IMR-90 (cell line): Measurements from ENCODE around the gene KLK14. TPM values are rescaled to one million over a fixed set of nuclear protein-coding genes. Genes with fewer than 3 reads are reported as not detected.

Experiments used
- ATAC-seq: fragments of 200-7000 bp; cut with Tn5 transposase; 2 replicates; pipeline ENCODE4 v1.9.1; 2020; ENCODE audit warnings: low read depth, mild to moderate bottlenecking, moderate library complexity
- BruUV-seq: library from RNA; stranded (reverse); fragments of 400-500 nt; replicated peaks from 2 replicates; lab custom pipeline; 2021; lab: Mats Ljungman, UMichigan
- CTCF ChIA-PET: fragments of 300-600 bp; formaldehyde crosslinking; extraction: SDS; loops from one replicate; lab custom pipeline; 2021; ENCODE audit warnings: antibody characterized with exemption; lab: Yijun Ruan, JAX
- POLR2A ChIA-PET: fragments of 300-600 bp; sonication (Branson Sonifier 250); formaldehyde crosslinking; loops from one replicate; lab custom pipeline; 2022; ENCODE audit warnings: antibody characterized with exemption; ENCODE audit not compliant: unreplicated experiment; lab: Charles Lee
- DNase-seq: peaks from one replicate; pipeline ENCODE4 v3.0.0; 2013
- H2AFZ ChIP-seq: replicated peaks from 2 replicates; pipeline ENCODE3; 2013; ENCODE audit warnings: low read length, mild to moderate bottlenecking; ENCODE audit not compliant: poor library complexity
- H2AK5ac ChIP-seq: 2 replicates; pipeline ENCODE4 v1.6.1; 2013; ENCODE audit warnings: low read depth, low read length, inconsistent platforms
- H2AK9ac ChIP-seq: replicated peaks from 2 replicates; pipeline ENCODE3; 2013; ENCODE audit warnings: mild to moderate bottlenecking, low read depth, low read length, moderate library complexity; ENCODE audit not compliant: poor library complexity
- H2BK120ac ChIP-seq: 2 replicates; pipeline ENCODE4 v1.6.1; 2013; ENCODE audit warnings: low read depth, low read length, inconsistent platforms
- H2BK15ac ChIP-seq: 3 replicates; pipeline ENCODE4 v1.6.1; 2013; ENCODE audit warnings: low read depth, low read length, inconsistent platforms
- H2BK20ac ChIP-seq: 2 replicates; pipeline ENCODE4 v1.6.1; 2013; ENCODE audit warnings: low read depth, mild to moderate bottlenecking, inconsistent platforms, low read length, moderate library complexity
- H2BK5ac ChIP-seq: 2 replicates; pipeline ENCODE4 v1.6.1; 2013; ENCODE audit warnings: mild to moderate bottlenecking, low read depth, low read length, inconsistent platforms; ENCODE audit not compliant: poor library complexity, severe bottlenecking
- H3K14ac ChIP-seq: replicated peaks from 2 replicates; pipeline ENCODE4 v1.6.1; 2013; ENCODE audit warnings: low read depth, low read length, inconsistent platforms
- H3K18ac ChIP-seq: 2 replicates; pipeline ENCODE4 v1.6.1; 2013; ENCODE audit warnings: low read depth, low read length, control low read depth
- H3K23ac ChIP-seq: 2 replicates; pipeline ENCODE4 v1.6.1; 2013; ENCODE audit warnings: low read depth, low read length, inconsistent platforms
- H3K27ac ChIP-seq: 2 replicates; pipeline ENCODE4 v1.5.1; 2013; ENCODE audit warnings: mild to moderate bottlenecking, control low read depth, low read length; ENCODE audit not compliant: insufficient read depth
- H3K27me3 ChIP-seq: 2 replicates; pipeline ENCODE4 v1.6.1; 2013; ENCODE audit warnings: low read length; ENCODE audit not compliant: control insufficient read depth, insufficient read depth
- H3K36me3 ChIP-seq: 2 replicates; pipeline ENCODE4 v1.6.1; 2013; ENCODE audit warnings: low read length, mixed read lengths; ENCODE audit not compliant: control insufficient read depth, insufficient read depth
- H3K4ac ChIP-seq: 2 replicates; pipeline ENCODE4 v1.6.1; 2013; ENCODE audit warnings: low read depth, low read length, inconsistent platforms
- H3K4me1 ChIP-seq: 2 replicates; pipeline ENCODE4 v1.6.1; 2013; ENCODE audit warnings: low read length, mixed read lengths; ENCODE audit not compliant: control insufficient read depth, insufficient read depth
- H3K4me2 ChIP-seq: 2 replicates; pipeline ENCODE4 v1.6.1; 2013; ENCODE audit warnings: low read depth, mild to moderate bottlenecking, control low read depth, low read length, moderate library complexity
- H3K4me3 ChIP-seq: 2 replicates; pipeline ENCODE4 v1.5.1; 2013; ENCODE audit warnings: low read depth, mild to moderate bottlenecking, control low read depth, low read length, moderate library complexity; ENCODE audit not compliant: insufficient read depth
- H3K56ac ChIP-seq: 2 replicates; pipeline ENCODE4 v1.6.1; 2013; ENCODE audit warnings: low read length, inconsistent platforms; ENCODE audit not compliant: insufficient read depth; ENCODE audit errors: extremely low read depth
- H3K79me1 ChIP-seq, 2 experiments: 2 replicates each; pipeline ENCODE4 v1.6.1; 2013; ENCODE audit warnings: low read length in 2 of 2, inconsistent platforms in 1 of 2, low read depth in 1 of 2
- H3K9ac ChIP-seq: 2 replicates; pipeline ENCODE4 v1.6.1; 2013; ENCODE audit warnings: low read depth, low read length, control low read depth
- H3K9me1 ChIP-seq: 2 replicates; pipeline ENCODE4 v1.6.1; 2013; ENCODE audit warnings: low read length, inconsistent platforms; ENCODE audit not compliant: insufficient read depth
- H3K9me3 ChIP-seq: 2 replicates; pipeline ENCODE4 v1.6.1; 2013; ENCODE audit warnings: low read length; ENCODE audit not compliant: control insufficient read depth, insufficient read depth
- H4K20me1 ChIP-seq: 2 replicates; pipeline ENCODE4 v1.6.1; 2013; ENCODE audit warnings: low read length, inconsistent platforms; ENCODE audit not compliant: insufficient read depth
- H4K5ac ChIP-seq: 2 replicates; pipeline ENCODE4 v1.6.1; 2013; ENCODE audit warnings: mild to moderate bottlenecking, low read depth, low read length, control low read depth
- H4K8ac ChIP-seq, 2 experiments: 2 replicates each; pipeline ENCODE4 v1.6.1; 2013; ENCODE audit warnings: low read depth in 2 of 2, low read length in 2 of 2, control low read depth in 1 of 2, inconsistent platforms in 1 of 2
- H4K91ac ChIP-seq: 2 replicates; pipeline ENCODE4 v1.6.1; 2013; ENCODE audit warnings: low read depth, low read length, inconsistent platforms; ENCODE audit not compliant: insufficient read depth
- BHLHE40 ChIP-seq: fragments of 150-350 bp; IDR thresholded peaks from 2 replicates; pipeline ENCODE4 v1.6.1; 2016; ENCODE audit warnings: mild to moderate bottlenecking, low read depth, low read length
- CEBPB ChIP-seq: IDR thresholded peaks from 2 replicates; pipeline ENCODE4 v1.6.1; 2012; ENCODE audit warnings: low read depth, low read length, improper control_type of control experiment
- CHD1 ChIP-seq: IDR thresholded peaks from 2 replicates; pipeline ENCODE4 v1.6.1; 2012; ENCODE audit warnings: low read depth, low read length, improper control_type of control experiment
- MAFK ChIP-seq: IDR thresholded peaks from 2 replicates; pipeline ENCODE4 v1.6.1; 2012; ENCODE audit warnings: low read depth, low read length, improper control_type of control experiment
- MAZ ChIP-seq: IDR thresholded peaks from 2 replicates; pipeline ENCODE4 v1.6.1; 2012; ENCODE audit warnings: low read depth, mild to moderate bottlenecking, low read length, improper control_type of control experiment, moderate library complexity, borderline replicate concordance
- MXI1 ChIP-seq: IDR thresholded peaks from 2 replicates; pipeline ENCODE4 v1.6.1; 2012; ENCODE audit warnings: low read depth, mild to moderate bottlenecking, low read length, moderate library complexity, borderline replicate concordance
- RCOR1 ChIP-seq: IDR thresholded peaks from 2 replicates; pipeline ENCODE4 v1.6.1; 2012; ENCODE audit warnings: mild to moderate bottlenecking, low read length, improper control_type of control experiment; ENCODE audit not compliant: insufficient replicate concordance
- SMC3 ChIP-seq: fragments of 150-350 bp; IDR thresholded peaks from 2 replicates; pipeline ENCODE4 v1.6.1; 2016; ENCODE audit warnings: low read depth, mild to moderate bottlenecking, antibody characterized with exemption, low read length, moderate library complexity
- USF2 ChIP-seq: fragments of 150-350 bp; IDR thresholded peaks from 2 replicates; pipeline ENCODE4 v1.6.1; 2017; ENCODE audit warnings: mild to moderate bottlenecking, antibody characterized with exemption, low read length, low read depth
- WGBS, 2 experiments: methylation state at CpG; one replicate each; pipeline versions ENCODE4 v1.1.5 to v1.1.7; 2013; ENCODE audit warnings: missing lambda C conversion rate in 2 of 2; ENCODE audit not compliant: insufficient read length in 1 of 2; ENCODE audit errors: extremely low coverage in 2 of 2; 5-methylcytosine and 5-hydroxymethylcytosine counted together
- dilution Hi-C: fragments of 300-500 bp; cut with HindIII; formaldehyde crosslinking; loops from one replicate; pipeline ENCODE4 v1.14.3; 2018; ENCODE audit warnings: low sequenced_read_pairs; ENCODE audit not compliant: unreplicated experiment
- in situ Hi-C: fragments of 300-500 bp; cut with MboI; formaldehyde crosslinking; loops from 3 replicates; pipeline ENCODE4 v1.14.3; 2019; ENCODE audit warnings: low sequenced_read_pairs, inconsistent platforms, mixed read lengths
- intact Hi-C: fragments of 100-400 bp; cut with micrococcal nuclease; formaldehyde crosslinking; loops from 2 replicates; pipeline ENCODE4 v1.10.0; 2022
- polyA plus RNA-seq, 3 experiments: library from polyadenylated mRNA; depleted of rRNA; stranded (reverse); fragments of >200 nt; gene quantifications; 2 replicates each; pipeline ENCODE4 v1.2.3, GENCODE V29; 2012; ENCODE audit warnings: low replicate concordance in 1 of 3
- total RNA-seq: library from RNA; depleted of rRNA; stranded (reverse); fragments of >200 nt; gene quantifications from 2 replicates; pipeline ENCODE4 v1.2.3, GENCODE V29; 2012
- TF ChIP-seq, protein P1 (sequence below): fragments of 150-350 bp; IDR thresholded peaks from 2 replicates; pipeline ENCODE4 v1.6.1; 2016; ENCODE audit warnings: low read depth, mild to moderate bottlenecking, low read length, moderate library complexity, borderline replicate concordance

KLK14 gene
- total and polyA plus RNA-seq, 2 of the 4 experiments (the other 2 are of a cell fraction): not detected

DNA sequence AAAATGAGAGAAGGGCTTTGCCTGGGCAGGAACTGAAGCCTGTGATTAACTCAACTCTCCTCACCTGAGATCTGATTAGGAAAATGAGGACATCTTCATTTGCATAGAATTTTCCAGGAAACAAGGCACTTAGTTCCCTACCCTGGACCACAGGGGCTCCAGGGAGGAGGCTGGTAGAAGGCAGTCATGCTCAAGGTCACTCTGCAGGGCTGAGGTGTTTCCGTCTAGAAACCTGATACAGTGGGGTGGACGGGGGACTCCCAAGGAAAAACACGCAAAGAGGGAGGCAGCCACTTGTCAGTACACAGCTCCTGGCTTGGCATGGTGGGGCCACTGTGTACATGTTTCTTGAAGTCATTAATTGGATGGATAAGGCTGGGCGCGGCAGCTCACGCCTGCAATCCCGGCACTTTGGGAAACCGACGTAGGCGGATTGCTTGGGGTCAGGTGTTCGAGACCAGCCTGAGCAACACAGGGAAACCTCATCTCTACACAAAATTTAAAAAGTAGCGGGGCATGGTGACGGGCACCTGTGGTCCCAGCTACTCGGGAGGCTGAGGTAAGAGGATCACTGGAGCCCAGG, 6.0 kb downstream of the KLK14 start:
- no peak overlapping the region for H2BK15ac ChIP-seq
- H3K23ac ChIP-seq: no peak overlapping the region
- H4K20me1 ChIP-seq: no peaks in the 10 kb centered on the region
- intact Hi-C loops (no loop called here), in situ Hi-C loops (no loop called here), dilution Hi-C loops (no loop called here)
- no peak overlapping the region for H3K14ac ChIP-seq
- ATAC-seq (no peak), DNase-seq (no peak)
- H4K8ac ChIP-seq: no peak overlapping the region
- TF ChIP-seq MAZ (no peak), USF2 (no peak), RCOR1 (no peak), MXI1 (no peak), BHLHE40 (no peak), CHD1 (no peak), MAFK (no peak), CEBPB (no peak), SMC3 (no peak)
- TF ChIP-seq, protein P1, sequence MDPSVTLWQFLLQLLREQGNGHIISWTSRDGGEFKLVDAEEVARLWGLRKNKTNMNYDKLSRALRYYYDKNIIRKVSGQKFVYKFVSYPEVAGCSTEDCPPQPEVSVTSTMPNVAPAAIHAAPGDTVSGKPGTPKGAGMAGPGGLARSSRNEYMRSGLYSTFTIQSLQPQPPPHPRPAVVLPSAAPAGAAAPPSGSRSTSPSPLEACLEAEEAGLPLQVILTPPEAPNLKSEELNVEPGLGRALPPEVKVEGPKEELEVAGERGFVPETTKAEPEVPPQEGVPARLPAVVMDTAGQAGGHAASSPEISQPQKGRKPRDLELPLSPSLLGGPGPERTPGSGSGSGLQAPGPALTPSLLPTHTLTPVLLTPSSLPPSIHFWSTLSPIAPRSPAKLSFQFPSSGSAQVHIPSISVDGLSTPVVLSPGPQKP: no peak
- no peaks in the 10 kb centered on the region for H3K36me3 ChIP-seq
- no peak overlapping the region for H2AK9ac ChIP-seq
- POLR2A ChIA-PET: no interaction called here
- H3K4me3 ChIP-seq: no peak overlapping the region
- no peaks in the 10 kb centered on the region for H3K79me1 ChIP-seq
- BruUV-seq: no TSS peak
- no peak overlapping the region for H3K56ac ChIP-seq
- H2BK20ac ChIP-seq: no peak overlapping the region
- H3K27ac ChIP-seq: no peak overlapping the region
- H3K4me2 ChIP-seq: no peak overlapping the region
- no peak overlapping the region for H2AK5ac ChIP-seq
- H3K4ac ChIP-seq: no peak overlapping the region
- no peak overlapping the region for H4K91ac ChIP-seq
- no peak overlapping the region for H2AFZ ChIP-seq
- no peaks in the 10 kb centered on the region; the same call in none of the 2 replicates for H3K9me3 ChIP-seq
- H3K4me1 ChIP-seq: no peaks in the 10 kb centered on the region
- H2BK120ac ChIP-seq: no peak overlapping the region
- CTCF ChIA-PET: no interaction called here
- no peak overlapping the region for H2BK5ac ChIP-seq
- no peak overlapping the region for H3K18ac ChIP-seq
- H3K9ac ChIP-seq: no peak overlapping the region
- no peak overlapping the region for H4K5ac ChIP-seq
- no peaks in the 10 kb centered on the region for H3K9me1 ChIP-seq
- WGBS, 2 experiments: 16% methylated on average over 3 of the region's 14 CpGs; no CpG with 5 or more reads in 1 of the 2 experiments
- no peaks in the 10 kb centered on the region for H3K27me3 ChIP-seq
